Measurements from ENCODE around the gene FAM83C. TPM values are rescaled to one million over a fixed set of nuclear protein-coding genes. Genes with fewer than 3 reads are reported as not detected.

The FAM83C gene
- total RNA-seq, 1 experiment from 2014 or later, result not detected

- H3K27ac ChIP-seq (ENCODE audit: low read length), result no peak overlapping the region
- no peak overlapping the region for H3K9ac ChIP-seq (ENCODE audit: low read length)
- H3K27me3 ChIP-seq (ENCODE audit: low read length), result no peaks in the 10 kb centered on the region
- H3F3A ChIP-seq (ENCODE audit: low read length, unreplicated experiment), result no peaks in the 10 kb centered on the region
- TF ChIP-seq EZH2phosphoT487 (IDR thresholded peaks at IDR 0.05; ENCODE audit: borderline replicate concordance, low read length) (no peak), CTCF (conservative IDR thresholded peaks at IDR 0.05; ENCODE audit: low read depth, low read length) (no peak), EZH2 (IDR thresholded peaks at IDR 0.05; ENCODE audit: low read length, unreplicated experiment) (no peak)
- no peak for DNase-seq
- intact Hi-C loops (cut with micrococcal nuclease), result no loop called here
- no peaks in the 10 kb centered on the region for H3K36me3 ChIP-seq (ENCODE audit: low read depth, low read length)
- no peaks in the 10 kb centered on the region for H3K79me2 ChIP-seq (ENCODE audit: low read length)
- POLR2A ChIA-PET (ENCODE audit: unreplicated experiment), result no interaction called here
- H3K9me2 ChIP-seq (replicated peaks; ENCODE audit: low read length), result no peaks in the 10 kb centered on the region
- no peak overlapping the region for H3K4me2 ChIP-seq (ENCODE audit: low read length)
- no peaks in the 10 kb centered on the region for H4K20me1 ChIP-seq (ENCODE audit: low read length)
- CTCF ChIA-PET, result no interaction called here
- H2AFZ ChIP-seq (ENCODE audit: low read length), result no peak overlapping the region
- H3K4me3 ChIP-seq (ENCODE audit: low read length), result no peak overlapping the region
- no TSS peak for BruUV-seq (replicated peaks)
- ATAC-seq, result no peak
- no peaks in the 10 kb centered on the region for H3K9me3 ChIP-seq (ENCODE audit: low read length)
- H3K4me1 ChIP-seq (ENCODE audit: insufficient read depth, low read length), result no peaks in the 10 kb centered on the region
Observed at GRCh38 chr20:35248641-35249475, 43.4 kb downstream of the FAM83C start.

GRCh38 chr20:35246723-35247122, 45.5 kb downstream of the FAM83C start:
- TF ChIP-seq EZH2 (IDR thresholded peaks at IDR 0.05; ENCODE audit: low read length, unreplicated experiment) (no peak), CTCF (conservative IDR thresholded peaks at IDR 0.05; ENCODE audit: low read depth, low read length) (no peak), EZH2phosphoT487 (IDR thresholded peaks at IDR 0.05; ENCODE audit: borderline replicate concordance, low read length) (no peak)
- ChIA-PET CTCF (no interaction called here), POLR2A (ENCODE audit: unreplicated experiment) (no interaction called here)
- Histone ChIP-seq H3K9me3 (ENCODE audit: low read length) (no peaks in the 10 kb centered on the region), H3K27ac (ENCODE audit: low read length) (no peak overlapping the region), H3F3A (ENCODE audit: low read length, unreplicated experiment) (no peaks in the 10 kb centered on the region), H3K9ac (ENCODE audit: low read length) (no peak overlapping the region), H3K79me2 (ENCODE audit: low read length) (no peaks in the 10 kb centered on the region), H2AFZ (ENCODE audit: low read length) (no peak overlapping the region), H3K27me3 (ENCODE audit: low read length) (no peaks in the 10 kb centered on the region), H3K4me3 (ENCODE audit: low read length) (no peak overlapping the region), H3K9me2 (replicated peaks; ENCODE audit: low read length) (no peaks in the 10 kb centered on the region), H3K4me1 (ENCODE audit: insufficient read depth, low read length) (no peaks in the 10 kb centered on the region), H3K4me2 (ENCODE audit: low read length) (no peak overlapping the region), H4K20me1 (ENCODE audit: low read length) (no peaks in the 10 kb centered on the region), H3K36me3 (ENCODE audit: low read depth, low read length) (no peaks in the 10 kb centered on the region)
- intact Hi-C loops (cut with micrococcal nuclease), result no loop called here
- DNase-seq (no peak), ATAC-seq (no peak)
- BruUV-seq (replicated peaks), result no TSS peak

DNA sequence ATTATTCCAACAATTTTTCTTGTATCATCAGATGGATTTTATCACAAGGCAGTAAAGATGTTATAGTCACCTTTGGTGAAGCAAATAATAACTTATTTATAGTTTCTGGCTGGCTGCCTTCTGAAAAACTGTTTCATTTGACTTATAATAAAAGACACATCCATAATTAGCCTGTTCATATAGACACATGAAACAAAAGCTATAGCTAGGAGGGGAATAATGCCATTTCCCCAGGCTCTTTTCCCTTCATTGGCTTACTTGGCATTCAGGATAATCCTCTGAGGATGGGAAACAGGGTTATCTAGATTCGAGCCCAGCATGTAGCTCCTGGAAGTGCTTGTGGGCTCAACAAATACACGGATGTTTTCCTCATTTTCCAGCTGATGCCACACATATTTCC, 48.2 kb downstream of the FAM83C start:
- ChIA-PET CTCF (no interaction called here), POLR2A (ENCODE audit: unreplicated experiment) (no interaction called here)
- intact Hi-C loops (cut with micrococcal nuclease), result no loop called here

More for the DNA sequence above, 48.2 kb downstream of the FAM83C start:
- no peak overlapping the region for H3K27ac ChIP-seq (ENCODE audit: low read length)
- no peaks in the 10 kb centered on the region for H3K79me2 ChIP-seq (ENCODE audit: low read length)
- H3K4me2 ChIP-seq (ENCODE audit: low read length), result no peak overlapping the region
- TF ChIP-seq EZH2phosphoT487 (IDR thresholded peaks at IDR 0.05; ENCODE audit: borderline replicate concordance, low read length), result no peak
- H3K27me3 ChIP-seq (ENCODE audit: low read length), result no peaks in the 10 kb centered on the region
- BruUV-seq (replicated peaks), result no TSS peak
- H4K20me1 ChIP-seq (ENCODE audit: low read length), result no peaks in the 10 kb centered on the region
- no peaks in the 10 kb centered on the region for H3K36me3 ChIP-seq (ENCODE audit: low read depth, low read length)
- H3K4me1 ChIP-seq (ENCODE audit: insufficient read depth, low read length), result no peaks in the 10 kb centered on the region
- no peak overlapping the region for H3K9ac ChIP-seq (ENCODE audit: low read length)
- no peak for ATAC-seq
- no peaks in the 10 kb centered on the region for H3K9me3 ChIP-seq (ENCODE audit: low read length)
- H2AFZ ChIP-seq (ENCODE audit: low read length), result no peak overlapping the region
- H3F3A ChIP-seq (ENCODE audit: low read length, unreplicated experiment), result no peaks in the 10 kb centered on the region
- H3K9me2 ChIP-seq (replicated peaks; ENCODE audit: low read length), result no peaks in the 10 kb centered on the region
- H3K4me3 ChIP-seq (ENCODE audit: low read length), result no peak overlapping the region
- no peak for DNase-seq
